Fibroblast of lung (primary cell): ENCODE measurements around the gene TARP.

ENCODE experiments used
- DNase-seq, 2 donors: peaks; one replicate each; pipeline versions ENCODE4 v3.0.0 to v3.0.0-alpha.2; 2010; ENCODE audit warnings: low read depth in 2 of 2
- H2AFZ ChIP-seq: 2 replicates; pipeline ENCODE4 v1.5.1; 2012; ENCODE audit warnings: low read length, control low read depth, inconsistent platforms
- H3K27ac ChIP-seq: 2 replicates; pipeline ENCODE4 v1.5.1; 2011; ENCODE audit warnings: low read length, control low read depth; ENCODE audit not compliant: insufficient read depth
- H3K27me3 ChIP-seq: 2 replicates; pipeline ENCODE4 v1.5.1; 2011; ENCODE audit warnings: mild to moderate bottlenecking, low read length; ENCODE audit not compliant: control insufficient read depth, insufficient read depth
- H3K36me3 ChIP-seq: 2 replicates; pipeline ENCODE4 v1.5.1; 2011; ENCODE audit warnings: low read length; ENCODE audit not compliant: control insufficient read depth, insufficient read depth
- H3K4me1 ChIP-seq: 2 replicates; pipeline ENCODE4 v1.5.1; 2011; ENCODE audit warnings: low read length; ENCODE audit not compliant: control insufficient read depth, insufficient read depth; ENCODE audit errors: extremely low read depth
- H3K4me2 ChIP-seq: 2 replicates; pipeline ENCODE4 v1.5.1; 2011; ENCODE audit warnings: low read length, control low read depth; ENCODE audit not compliant: insufficient read depth; ENCODE audit errors: extremely low read depth
- H3K4me3 ChIP-seq, 4 experiments: fragments of 200-600 bp in 1 of 4; sonication (generic) in 1 of 4; replicated peaks in 1 of 4; 2 replicates each; pipeline ENCODE4 v1.5.1; 2011 to 2016; ENCODE audit warnings: low read length in 4 of 4, low read depth in 3 of 4, mild to moderate bottlenecking in 3 of 4, control low read depth in 2 of 4, inconsistent platforms in 1 of 4, mixed read lengths in 1 of 4; ENCODE audit not compliant: insufficient read depth in 1 of 4; ENCODE audit errors: control extremely low read depth in 1 of 4
- H3K79me2 ChIP-seq: 2 replicates; pipeline ENCODE4 v1.5.1; 2012; ENCODE audit warnings: mild to moderate bottlenecking, low read length, inconsistent platforms; ENCODE audit not compliant: control insufficient read depth, insufficient read depth
- H3K9ac ChIP-seq: 2 replicates; pipeline ENCODE4 v1.5.1; 2011; ENCODE audit warnings: mild to moderate bottlenecking, low read length, control low read depth; ENCODE audit not compliant: insufficient read depth
- H3K9me3 ChIP-seq: 2 replicates; pipeline ENCODE4 v1.5.1; 2012; ENCODE audit warnings: low read depth, low read length; ENCODE audit not compliant: control insufficient read depth, insufficient read depth
- H4K20me1 ChIP-seq: 2 replicates; pipeline ENCODE4 v1.5.1; 2011; ENCODE audit warnings: low read length; ENCODE audit not compliant: control insufficient read depth, insufficient read depth; ENCODE audit errors: extremely low read depth
- EZH2 ChIP-seq: IDR thresholded peaks from 2 replicates; pipeline ENCODE4 v1.5.1; 2012; ENCODE audit warnings: low read length, control low read depth, mild to moderate bottlenecking; ENCODE audit errors: missing control alignments
- TF ChIP-seq, protein P1 (sequence below), 2 donors: IDR thresholded peaks in 1 of 2; conservative IDR thresholded peaks in 1 of 2; 1 replicate in 1 of 2; 2 replicates in 1 of 2; pipeline ENCODE4 v1.5.1; 2011 to 2012; ENCODE audit warnings: low read length in 2 of 2, control low read depth in 1 of 2, inconsistent platforms in 1 of 2, low read depth in 1 of 2, mild to moderate bottlenecking in 1 of 2

TARP gene

DNA sequence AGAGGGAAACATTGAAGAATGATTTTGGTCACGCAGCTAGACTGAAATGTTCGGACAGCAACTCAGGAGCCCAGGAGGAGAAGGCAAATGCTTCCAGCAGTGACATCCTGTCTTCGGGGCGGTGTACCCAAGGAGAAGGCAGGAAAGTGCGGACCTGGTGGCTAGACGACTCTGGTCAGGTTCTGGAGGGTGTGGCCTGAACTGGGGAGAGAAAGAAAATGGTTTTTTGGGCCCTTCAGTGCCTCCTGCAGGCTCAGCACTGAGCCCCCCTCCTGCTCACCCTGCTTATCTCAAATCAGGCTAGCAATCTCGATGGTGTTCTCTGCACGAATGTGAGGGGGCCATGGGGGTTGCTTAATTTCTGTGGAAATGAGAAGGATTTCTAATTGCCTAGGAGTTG, 26.7 kb upstream of the TARP start:
- H3K9ac ChIP-seq = no peak overlapping the region
- H3K4me2 ChIP-seq = no peak overlapping the region
- no peaks in the 10 kb centered on the region for H3K4me1 ChIP-seq
- TF ChIP-seq, protein P1, sequence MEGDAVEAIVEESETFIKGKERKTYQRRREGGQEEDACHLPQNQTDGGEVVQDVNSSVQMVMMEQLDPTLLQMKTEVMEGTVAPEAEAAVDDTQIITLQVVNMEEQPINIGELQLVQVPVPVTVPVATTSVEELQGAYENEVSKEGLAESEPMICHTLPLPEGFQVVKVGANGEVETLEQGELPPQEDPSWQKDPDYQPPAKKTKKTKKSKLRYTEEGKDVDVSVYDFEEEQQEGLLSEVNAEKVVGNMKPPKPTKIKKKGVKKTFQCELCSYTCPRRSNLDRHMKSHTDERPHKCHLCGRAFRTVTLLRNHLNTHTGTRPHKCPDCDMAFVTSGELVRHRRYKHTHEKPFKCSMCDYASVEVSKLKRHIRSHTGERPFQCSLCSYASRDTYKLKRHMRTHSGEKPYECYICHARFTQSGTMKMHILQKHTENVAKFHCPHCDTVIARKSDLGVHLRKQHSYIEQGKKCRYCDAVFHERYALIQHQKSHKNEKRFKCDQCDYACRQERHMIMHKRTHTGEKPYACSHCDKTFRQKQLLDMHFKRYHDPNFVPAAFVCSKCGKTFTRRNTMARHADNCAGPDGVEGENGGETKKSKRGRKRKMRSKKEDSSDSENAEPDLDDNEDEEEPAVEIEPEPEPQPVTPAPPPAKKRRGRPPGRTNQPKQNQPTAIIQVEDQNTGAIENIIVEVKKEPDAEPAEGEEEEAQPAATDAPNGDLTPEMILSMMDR (conservative IDR thresholded peaks at IDR 0.05 in 1 of 2, IDR thresholded peaks at IDR 0.05 in 1 of 2; ENCODE audit: low read depth in 1 of 2, low read length in 2 of 2) = no peak
- TF ChIP-seq EZH2 = no peak
- no peaks in the 10 kb centered on the region for H4K20me1 ChIP-seq
- H3K4me3 ChIP-seq = no peak overlapping the region
- no peaks in the 10 kb centered on the region for H3K79me2 ChIP-seq
- DNase-seq = no peak
- H3K9me3 ChIP-seq = no peaks in the 10 kb centered on the region
- H2AFZ ChIP-seq = no peak overlapping the region
- H3K27ac ChIP-seq = no peak overlapping the region
- no peaks in the 10 kb centered on the region for H3K36me3 ChIP-seq
- peaks cover 4% of the 10 kb centered on the region for H3K27me3 ChIP-seq

DNA sequence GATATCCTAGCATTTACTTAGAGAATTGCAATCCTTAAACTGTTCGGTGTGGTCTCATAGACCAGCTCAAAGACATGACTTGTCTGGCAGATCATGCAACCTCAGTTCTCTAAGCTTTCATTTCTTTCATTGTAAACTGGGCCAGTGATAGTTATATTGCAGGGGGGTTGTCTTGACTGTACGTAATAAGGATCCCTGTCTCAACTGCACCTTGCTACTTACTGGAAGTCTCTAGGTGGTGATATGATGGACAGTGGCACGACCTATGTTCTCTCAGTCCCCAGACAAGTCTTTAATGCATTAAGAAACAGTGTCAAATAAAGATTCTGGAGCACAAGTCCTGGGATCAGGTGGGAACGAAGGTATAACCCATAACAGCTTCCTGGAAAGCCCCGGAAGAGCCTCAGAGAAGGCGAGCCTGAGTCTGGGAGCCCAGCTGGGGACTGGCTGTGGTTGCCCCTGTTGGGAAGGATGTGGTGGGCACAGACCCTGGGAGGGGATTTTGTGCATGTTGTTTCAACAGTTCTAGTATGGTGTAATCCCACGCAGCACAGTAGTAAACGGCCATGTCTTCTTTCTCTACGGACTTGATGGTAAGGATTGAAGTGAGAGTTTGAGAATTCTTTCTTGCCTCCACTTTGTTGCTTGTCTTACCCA, 26.0 kb upstream of the TARP start:
- Histone ChIP-seq H3K9me3 (no peaks in the 10 kb centered on the region), H3K9ac (no peak overlapping the region), H3K36me3 (no peaks in the 10 kb centered on the region), H4K20me1 (no peaks in the 10 kb centered on the region), H3K4me2 (no peak overlapping the region), H3K79me2 (no peaks in the 10 kb centered on the region), H3K4me1 (no peaks in the 10 kb centered on the region), H3K27ac (no peak overlapping the region), H2AFZ (no peak overlapping the region), H3K4me3 (no peak overlapping the region), H3K27me3 (no peaks in the 10 kb centered on the region)
- DNase-seq = no peak
- TF ChIP-seq, protein P1 (conservative IDR thresholded peaks at IDR 0.05 in 1 of 2, IDR thresholded peaks at IDR 0.05 in 1 of 2; ENCODE audit: low read depth in 1 of 2, low read length in 2 of 2) = no peak
- no peak for TF ChIP-seq EZH2

DNA sequence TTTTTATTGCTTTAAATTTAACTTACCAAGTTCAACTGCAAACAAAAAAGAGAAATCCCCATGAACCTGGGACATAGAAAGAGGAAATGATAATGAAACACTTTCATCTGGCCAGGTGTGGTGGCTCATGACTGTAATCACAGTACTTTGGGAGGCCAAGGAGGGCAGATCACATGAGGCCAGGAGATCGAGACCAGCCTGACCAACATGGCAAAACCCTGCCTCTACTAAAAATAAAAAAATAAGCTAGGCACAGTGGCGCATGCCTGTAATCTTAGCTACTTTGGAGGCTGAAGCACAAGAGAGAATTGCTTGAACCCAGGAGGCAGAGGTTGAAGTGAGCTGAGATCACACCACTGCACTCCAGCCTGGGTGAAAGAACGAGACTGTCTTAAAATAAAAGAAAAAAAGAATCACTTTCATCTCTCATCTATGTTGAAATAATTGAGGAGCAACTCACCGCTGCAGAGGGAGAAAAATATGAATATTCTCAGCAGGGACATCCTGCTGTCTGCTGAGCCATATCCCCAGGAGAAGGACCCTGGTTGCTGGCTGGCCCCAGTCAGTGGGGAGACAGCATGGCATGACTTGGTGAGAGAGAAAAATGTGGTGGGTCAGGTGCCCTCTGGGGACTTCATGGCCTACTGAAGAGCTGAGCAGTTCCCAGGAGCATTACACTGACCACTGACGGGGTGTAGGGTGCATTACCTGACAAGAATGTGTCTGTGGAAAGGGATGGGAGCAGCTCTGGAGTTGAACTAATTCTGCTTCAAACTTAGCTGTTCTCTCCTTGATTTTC, 22.8 kb upstream of the TARP start:
- Histone ChIP-seq H3K36me3 (no peaks in the 10 kb centered on the region), H3K4me1 (no peaks in the 10 kb centered on the region), H3K9ac (no peak overlapping the region), H4K20me1 (no peaks in the 10 kb centered on the region), H2AFZ (no peak overlapping the region), H3K4me2 (no peak overlapping the region), H3K4me3 (no peak overlapping the region), H3K27me3 (no peaks in the 10 kb centered on the region), H3K27ac (no peak overlapping the region), H3K9me3 (no peaks in the 10 kb centered on the region), H3K79me2 (no peaks in the 10 kb centered on the region)
- DNase-seq = no peak
- TF ChIP-seq, protein P1 (conservative IDR thresholded peaks at IDR 0.05 in 1 of 2, IDR thresholded peaks at IDR 0.05 in 1 of 2; ENCODE audit: low read depth in 1 of 2, low read length in 2 of 2) = no peak
- no peak for TF ChIP-seq EZH2
